Measurements from ENCODE around the gene TIMP2.

- TF ChIP-seq CTCF (conservative IDR thresholded peaks at IDR 0.05; ENCODE audit: low read depth in 2 of 2) (no peak), EZH2phosphoT487 (IDR thresholded peaks at IDR 0.05; ENCODE audit: unreplicated experiment) (no peak), POLR2AphosphoS5 (IDR thresholded peaks at IDR 0.05; ENCODE audit: low read depth) (no peak), STAT1 (IDR thresholded peaks at IDR 0.05; ENCODE audit: unreplicated experiment) (no peak)
Observed at GRCh38 chr17:78821961-78822360, 103.2 kb downstream of the TIMP2 start.

Data from GM23338 (cell line).